GM23338 (cell line): Measurements from ENCODE around the gene GASK1B.

ENCODE experiments used
- CREB1 ChIP-seq: fragments of 250-450 bp; sonication (Bioruptor Pico); IDR thresholded peaks from 2 replicates; pipeline ENCODE4 v1.5.0; 2020; ENCODE audit warnings: low read depth, mild to moderate bottlenecking, moderate library complexity
- CTCF ChIP-seq, 2 experiments: fragments of 200-600 bp in 1 of 2; sonication (generic) in 1 of 2; conservative IDR thresholded peaks; 2 replicates each; pipeline versions ENCODE4 v1.5.1 to v1.6.1; 2016 to 2017; ENCODE audit warnings: antibody characterized with exemption in 2 of 2, low read depth in 2 of 2, mild to moderate bottlenecking in 2 of 2, moderate library complexity in 1 of 2
- ETS1 ChIP-seq: IDR thresholded peaks from 2 replicates; pipeline ENCODE4 v1.6.1; 2016; ENCODE audit warnings: antibody characterized with exemption
- EZH2 ChIP-seq: fragments of 200-600 bp; sonication (generic); IDR thresholded peaks from one replicate; pipeline ENCODE4 v1.8.0; 2017; ENCODE audit warnings: antibody characterized with exemption, mild to moderate bottlenecking, low read depth; ENCODE audit not compliant: unreplicated experiment
- EZH2phosphoT487 ChIP-seq: fragments of 200-600 bp; sonication (generic); IDR thresholded peaks from one replicate; pipeline ENCODE4 v1.8.1; 2018; ENCODE audit warnings: antibody characterized with exemption; ENCODE audit not compliant: unreplicated experiment
- JUNB ChIP-seq: IDR thresholded peaks from one replicate; pipeline ENCODE4 v1.6.1; 2016; ENCODE audit warnings: antibody characterized with exemption; ENCODE audit not compliant: unreplicated experiment
- NANOG ChIP-seq: IDR thresholded peaks from 2 replicates; pipeline ENCODE4 v1.6.1; 2016; ENCODE audit warnings: antibody characterized with exemption, borderline replicate concordance
- POLR2AphosphoS5 ChIP-seq: IDR thresholded peaks from 2 replicates; pipeline ENCODE4 v1.6.1; 2016; ENCODE audit warnings: antibody characterized with exemption, low read depth
- REST ChIP-seq: IDR thresholded peaks from one replicate; pipeline ENCODE4 v1.6.1; 2018; ENCODE audit warnings: antibody characterized with exemption; ENCODE audit not compliant: unreplicated experiment
- STAT1 ChIP-seq: IDR thresholded peaks from one replicate; pipeline ENCODE4 v1.6.1; 2016; ENCODE audit warnings: antibody characterized with exemption; ENCODE audit not compliant: unreplicated experiment
- ZNF114 ChIP-seq: fragments of 250-450 bp; sonication (Bioruptor Pico); IDR thresholded peaks from 2 replicates; pipeline ENCODE4 v1.5.0; 2020; ENCODE audit warnings: mild to moderate bottlenecking, moderate library complexity
- ZNF331 ChIP-seq: fragments of 250-450 bp; sonication (Bioruptor Pico); IDR thresholded peaks from 2 replicates; pipeline ENCODE4 v1.5.0; 2020; ENCODE audit warnings: low read depth, mild to moderate bottlenecking, moderate library complexity
- ZNF462 ChIP-seq: fragments of 250-450 bp; sonication (Bioruptor Pico); IDR thresholded peaks from 2 replicates; pipeline ENCODE4 v1.5.0; 2020; ENCODE audit warnings: mild to moderate bottlenecking, moderate library complexity

GRCh38 chr4:158169931-158170690 is 2.7 kb downstream of the GASK1B start:
- no peak for TF ChIP-seq POLR2AphosphoS5
- no peak for TF ChIP-seq CTCF (conservative IDR thresholded peaks at IDR 0.05; ENCODE audit: low read depth in 2 of 2)
- TF ChIP-seq EZH2, result no peak
- no peak for TF ChIP-seq REST
- no peak for TF ChIP-seq EZH2phosphoT487
- TF ChIP-seq STAT1, result no peak
- TF ChIP-seq CREB1, result no peak
- no peak for TF ChIP-seq JUNB
- TF ChIP-seq ETS1, result no peak
- no peak for TF ChIP-seq ZNF331 (CRISPR knock-in tag)
- TF ChIP-seq ZNF462 (CRISPR knock-in tag), result no peak
- TF ChIP-seq ZNF114 (CRISPR knock-in tag), result no peak
- no peak for TF ChIP-seq NANOG
